SK-N-SH treated with all-trans-retinoic acid at 6 μM for 48 hours (cell line): ENCODE data around the gene PAK2.

Experiments used
- ARNTL ChIP-seq: fragments of 450-650 bp; formaldehyde crosslinking; IDR thresholded peaks from 2 replicates; pipeline ENCODE4 v1.5.0; 2020; ENCODE audit warnings: low read depth, mild to moderate bottlenecking, moderate library complexity, borderline replicate concordance
- BACH2 ChIP-seq: fragments of 250-450 bp; sonication (Bioruptor Pico); IDR thresholded peaks from 2 replicates; pipeline ENCODE4 v1.9.0; 2021; ENCODE audit warnings: mild to moderate bottlenecking, borderline replicate concordance
- CREB5 ChIP-seq: fragments of 250-450 bp; sonication (Bioruptor Pico); IDR thresholded peaks from 2 replicates; pipeline ENCODE4 v1.5.1; 2020; ENCODE audit warnings: low read depth, mild to moderate bottlenecking, moderate library complexity
- ESRRG ChIP-seq: fragments of 250-450 bp; sonication (Bioruptor Pico); IDR thresholded peaks from 2 replicates; pipeline ENCODE4 v1.6.1; 2021; ENCODE audit warnings: mild to moderate bottlenecking
- GLIS3 ChIP-seq: fragments of 250-450 bp; sonication (Bioruptor Pico); IDR thresholded peaks from 2 replicates; pipeline ENCODE4 v1.5.0; 2020; ENCODE audit warnings: mild to moderate bottlenecking, moderate library complexity
- ISL1 ChIP-seq: fragments of 250-450 bp; sonication (Bioruptor Pico); IDR thresholded peaks from 2 replicates; pipeline ENCODE4 v2.1.2; 2022; ENCODE audit warnings: mild to moderate bottlenecking, moderate library complexity
- OSR1 ChIP-seq: fragments of 250-450 bp; sonication (Bioruptor Pico); IDR thresholded peaks from 2 replicates; pipeline ENCODE4 v1.8.0; 2022; ENCODE audit warnings: moderate library complexity, mild to moderate bottlenecking, inconsistent platforms
- POU6F1 ChIP-seq: fragments of 250-450 bp; sonication (Bioruptor Pico); IDR thresholded peaks from 2 replicates; pipeline ENCODE4 v1.8.0; 2021; ENCODE audit warnings: low read depth, mild to moderate bottlenecking, moderate library complexity, borderline replicate concordance
- RARB ChIP-seq: fragments of 250-450 bp; sonication (Bioruptor Pico); IDR thresholded peaks from 2 replicates; pipeline ENCODE4 v1.8.0; 2021; ENCODE audit warnings: mild to moderate bottlenecking, moderate library complexity
- SNAI2 ChIP-seq: fragments of 250-450 bp; sonication (Bioruptor Pico); IDR thresholded peaks from 2 replicates; pipeline ENCODE4 v1.5.0; 2020; ENCODE audit warnings: mild to moderate bottlenecking, moderate library complexity
- TCF4 ChIP-seq: fragments of 250-450 bp; sonication (Bioruptor Pico); IDR thresholded peaks from 2 replicates; pipeline ENCODE4 v1.8.0; 2021; ENCODE audit warnings: mild to moderate bottlenecking, moderate library complexity, borderline replicate concordance
- TOX ChIP-seq: fragments of 250-450 bp; sonication (Bioruptor Pico); IDR thresholded peaks from 2 replicates; pipeline ENCODE4 v1.8.0; 2021; ENCODE audit warnings: mild to moderate bottlenecking, moderate library complexity, borderline replicate concordance
- ZFP30 ChIP-seq: fragments of 450-650 bp; formaldehyde crosslinking; IDR thresholded peaks from 2 replicates; pipeline ENCODE4 v1.5.0; 2022; ENCODE audit warnings: mild to moderate bottlenecking, moderate library complexity
- ZNF565 ChIP-seq: fragments of 450-650 bp; formaldehyde crosslinking; conservative IDR thresholded peaks from 2 replicates; pipeline ENCODE4 v1.5.0; 2020; ENCODE audit warnings: low read depth, mild to moderate bottlenecking, moderate library complexity

- TF ChIP-seq TOX (CRISPR knock-in tag) = no peak
- no peak for TF ChIP-seq SNAI2 (CRISPR knock-in tag)
- TF ChIP-seq CREB5 (CRISPR knock-in tag) = no peak
- TF ChIP-seq ZFP30 = no peak
- no peak for TF ChIP-seq RARB
- no peak for TF ChIP-seq ESRRG
- no peak for TF ChIP-seq POU6F1 (CRISPR knock-in tag)
- TF ChIP-seq OSR1 = no peak
- no peak for TF ChIP-seq ARNTL (CRISPR knock-in tag)
- no peak for TF ChIP-seq ZNF565 (CRISPR knock-in tag)
- TF ChIP-seq BACH2 (CRISPR knock-in tag) = no peak
- TF ChIP-seq ISL1 (CRISPR knock-in tag) = no peak
- TF ChIP-seq TCF4 (CRISPR knock-in tag) = no peak
- no peak for TF ChIP-seq GLIS3 (CRISPR knock-in tag)
Observed at GRCh38 chr3:196800742-196801434, 61.2 kb downstream of the PAK2 start.
